IPS DF 19.7 (cell line): ENCODE data around the gene SECISBP2.
"Not testable (repeated sequence)": the region's sequence is repeated elsewhere in the genome, so short reads cannot be mapped to it uniquely, and the experiment has no call there.

Source experiments
- DNase-seq: peaks from one replicate; pipeline ENCODE4 v3.0.0-alpha.2; 2013; ENCODE audit warnings: low read depth, low spot score

SECISBP2 gene

GRCh38 chr9:89309608-89310474 is 8.5 kb upstream of the SECISBP2 start:
- no peak for DNase-seq

- peak; percentile 98 for DNase-seq
These were observed 7.6 kb upstream of the SECISBP2 start, which contains the start of gene CKS2 for GRCh38 chr9:89310475-89311345. TSS of gene CKS2 (plus strand) at chr9:89311195. CDS start at chr9:89311293, 98 bp downstream.

- DNase-seq: no peak
These were observed 6.7 kb upstream of the SECISBP2 start for GRCh38 chr9:89311346-89312221.

GRCh38 chr9:89312222-89312571 is 6.1 kb upstream of the SECISBP2 start:
- DNase-seq: no peak

GRCh38 chr9:89313842-89314241 is 4.5 kb upstream of the SECISBP2 start:
- no peak for DNase-seq

GRCh38 chr9:89314955-89315354 is 3.3 kb upstream of the SECISBP2 start:
- DNase-seq: no peak

- no peak for DNase-seq
These were observed 2.8 kb upstream of the SECISBP2 start for GRCh38 chr9:89315482-89315881.

- no peak for DNase-seq
These were observed 1.0 kb upstream of the SECISBP2 start for GRCh38 chr9:89317282-89317681.

- no peak for DNase-seq
These were observed 960 bp downstream of the SECISBP2 start for GRCh38 chr9:89319015-89319905.

GRCh38 chr9:89323390-89323789 is 5.1 kb downstream of the SECISBP2 start:
- DNase-seq: no peak

GRCh38 chr9:89325733-89326132 is 7.4 kb downstream of the SECISBP2 start:
- DNase-seq: no peak

- DNase-seq: no peak
These were observed 9.8 kb downstream of the SECISBP2 start for GRCh38 chr9:89328064-89328463.

- DNase-seq: no peak
These were observed 11.6 kb downstream of the SECISBP2 start for GRCh38 chr9:89329917-89330316.

- no peak for DNase-seq
These were observed 12.2 kb downstream of the SECISBP2 start for GRCh38 chr9:89330513-89330912.

GRCh38 chr9:89339807-89340206 is 21.5 kb downstream of the SECISBP2 start:
- no peak for DNase-seq

GRCh38 chr9:89340332-89340731 is 22.0 kb downstream of the SECISBP2 start:
- no peak for DNase-seq

- no peak for DNase-seq
These were observed 23.9 kb downstream of the SECISBP2 start for GRCh38 chr9:89342213-89342612.

- no peak for DNase-seq
These were observed 24.6 kb downstream of the SECISBP2 start for GRCh38 chr9:89342948-89343347.

GRCh38 chr9:89343812-89344211 is 25.5 kb downstream of the SECISBP2 start:
- not testable (repeated sequence) for DNase-seq

- no peak for DNase-seq
These were observed 27.2 kb downstream of the SECISBP2 start for GRCh38 chr9:89345476-89345875.

- DNase-seq: no peak
These were observed 28.4 kb downstream of the SECISBP2 start for GRCh38 chr9:89346696-89347095.
